NOMO-1 treated with dmso at 0.1 percent for 144 hours (cell line): Measurements from ENCODE around the gene ATP2B3.

Experiments used
- DNase-seq: peaks from one replicate; lab custom pipeline; 2025; ENCODE audit not compliant: unreplicated experiment; lab: John Stamatoyannopoulos, UW

ATP2B3 gene

GRCh38 chrX:153517423-153517822 is at the start of gene ATP2B3:
ATP2B3 (plus strand) TSS chrX:153517642; CDS start chrX:153536248, 18,606 bp downstream.
- no peak for DNase-seq

DNA sequence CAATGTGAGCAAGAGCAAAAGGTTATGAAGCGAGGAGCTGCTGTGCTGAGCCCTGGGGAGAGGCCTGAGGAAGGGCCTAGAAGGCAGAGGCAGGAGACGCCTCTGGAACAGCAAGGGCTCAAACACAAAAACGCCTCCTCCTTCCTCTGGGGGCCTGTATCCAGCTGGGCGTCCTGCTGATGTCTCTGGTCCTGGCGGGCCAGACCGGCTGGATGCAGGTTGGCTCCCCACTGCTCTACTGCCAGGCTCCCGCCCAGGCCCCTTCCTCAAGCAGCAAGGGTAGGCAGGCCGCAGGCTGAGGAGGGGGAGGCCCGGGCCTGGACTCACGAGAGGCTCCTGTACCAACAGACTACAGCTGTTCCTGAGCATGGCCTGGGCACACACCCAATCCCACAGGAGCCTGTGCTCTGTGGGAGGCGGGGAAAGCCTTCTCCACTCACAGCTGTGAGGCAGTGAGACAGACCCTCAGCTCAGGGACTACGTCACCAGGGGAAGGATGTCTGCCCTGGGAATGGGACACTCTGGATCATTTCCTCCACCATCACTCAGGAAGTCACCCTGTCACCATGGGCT is 49.3 kb upstream of the ATP2B3 start:
- no peak for DNase-seq

DNA sequence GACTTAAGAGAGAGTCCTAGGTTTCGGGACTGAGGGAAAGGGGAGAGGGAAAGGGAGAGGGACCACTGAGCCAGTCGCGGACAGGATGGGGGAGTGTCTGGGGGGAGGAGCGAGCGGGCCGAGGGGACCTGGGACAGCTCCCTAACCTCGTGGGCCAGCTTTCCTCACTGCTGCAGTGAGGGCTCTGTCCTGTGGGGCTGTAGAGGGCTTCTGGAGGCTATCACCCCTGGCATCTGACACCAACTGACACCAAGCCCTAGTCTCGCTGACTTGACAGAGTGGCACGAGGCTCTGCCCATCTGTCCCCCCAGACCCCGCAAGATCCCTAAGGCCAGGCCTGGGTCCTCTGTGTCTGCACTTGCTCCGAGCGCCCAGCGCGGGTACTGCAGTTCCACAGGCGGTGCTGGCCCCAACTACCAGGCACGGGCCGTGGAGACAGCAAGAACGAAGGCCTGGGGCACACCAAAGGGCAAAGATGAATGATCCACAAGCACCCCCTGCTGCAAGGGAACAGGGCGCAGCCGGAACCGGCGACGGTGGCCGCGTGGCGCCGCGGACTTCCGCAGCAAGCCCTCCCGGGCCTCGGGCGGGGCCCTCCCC is 47.5 kb upstream of the ATP2B3 start:
- DNase-seq = no peak

- DNase-seq = peak; percentile 67
These were observed 46.8 kb upstream of the ATP2B3 start, which contains the start of gene HAUS7 for GRCh38 chrX:153470411-153471363. HAUS7 (minus strand) TSS chrX:153470576; CDS start chrX:153470557, 19 bp downstream.

- DNase-seq = no peak
These were observed 45.7 kb upstream of the ATP2B3 start for GRCh38 chrX:153471663-153472280.

DNA sequence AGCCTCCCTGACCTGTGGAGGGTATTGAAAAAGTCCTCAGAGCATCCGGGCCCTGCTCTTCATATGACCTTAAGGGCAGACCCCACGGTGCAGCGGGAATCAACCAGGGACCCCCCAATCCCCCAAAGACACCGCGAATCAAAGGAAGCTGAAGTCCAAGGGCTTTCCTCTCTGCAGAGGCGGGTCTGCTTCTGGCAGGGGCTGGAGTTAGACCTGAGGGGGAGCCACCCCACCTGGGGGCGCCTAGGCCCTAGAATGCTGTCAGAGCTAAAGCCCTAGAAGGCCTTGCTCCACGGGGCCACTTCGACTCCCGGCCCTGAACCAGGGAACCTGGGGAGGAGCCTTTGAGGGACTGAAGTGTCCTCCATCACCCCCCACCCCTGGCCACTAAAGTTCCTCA is 44.3 kb upstream of the ATP2B3 start:
- DNase-seq = no peak

DNA sequence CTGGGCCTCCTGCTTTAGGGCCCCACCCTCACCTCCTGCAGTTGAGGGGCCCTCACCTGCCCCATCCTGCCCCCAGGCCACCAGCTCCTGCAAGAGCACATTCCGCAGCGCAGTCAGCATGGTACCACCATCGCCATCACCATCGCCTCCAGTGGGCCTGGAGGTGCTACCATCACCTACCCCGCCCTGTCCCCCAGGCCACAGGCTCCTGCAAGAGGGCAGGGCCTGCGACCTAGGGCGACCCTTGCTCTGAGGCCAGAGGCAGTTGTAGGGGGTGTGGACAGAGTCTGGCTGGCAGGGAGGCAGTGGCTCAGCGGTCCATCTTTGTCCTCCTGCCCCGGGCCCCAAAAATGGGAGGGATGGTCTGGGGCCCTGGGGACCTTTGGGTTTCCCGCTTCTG is 43.2 kb upstream of the ATP2B3 start:
- DNase-seq = no peak

- DNase-seq = no peak
These were observed 42.7 kb upstream of the ATP2B3 start for GRCh38 chrX:153474718-153475117.

DNA sequence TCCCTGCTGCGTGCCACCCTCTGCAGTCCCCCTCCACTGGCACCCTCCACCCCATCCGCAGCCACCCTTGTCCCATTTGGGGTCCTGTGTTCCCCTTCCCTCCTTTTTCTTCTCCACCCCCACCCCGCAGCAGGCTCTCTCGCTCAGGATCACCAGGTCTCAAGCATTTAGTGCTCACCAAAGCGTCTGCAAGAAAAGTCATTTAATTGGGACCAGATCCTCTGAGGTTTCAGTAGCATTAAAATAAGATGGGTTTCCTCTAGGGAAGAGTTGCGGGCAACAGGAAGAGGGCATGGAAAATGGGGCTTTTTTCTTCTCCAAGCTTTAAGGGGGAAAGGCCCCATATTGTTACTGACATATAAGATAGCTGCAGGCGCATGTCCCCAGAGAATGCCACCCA is 42.2 kb upstream of the ATP2B3 start:
- DNase-seq = no peak

- no peak for DNase-seq
These were observed 41.6 kb upstream of the ATP2B3 start for GRCh38 chrX:153475751-153476281.

DNA sequence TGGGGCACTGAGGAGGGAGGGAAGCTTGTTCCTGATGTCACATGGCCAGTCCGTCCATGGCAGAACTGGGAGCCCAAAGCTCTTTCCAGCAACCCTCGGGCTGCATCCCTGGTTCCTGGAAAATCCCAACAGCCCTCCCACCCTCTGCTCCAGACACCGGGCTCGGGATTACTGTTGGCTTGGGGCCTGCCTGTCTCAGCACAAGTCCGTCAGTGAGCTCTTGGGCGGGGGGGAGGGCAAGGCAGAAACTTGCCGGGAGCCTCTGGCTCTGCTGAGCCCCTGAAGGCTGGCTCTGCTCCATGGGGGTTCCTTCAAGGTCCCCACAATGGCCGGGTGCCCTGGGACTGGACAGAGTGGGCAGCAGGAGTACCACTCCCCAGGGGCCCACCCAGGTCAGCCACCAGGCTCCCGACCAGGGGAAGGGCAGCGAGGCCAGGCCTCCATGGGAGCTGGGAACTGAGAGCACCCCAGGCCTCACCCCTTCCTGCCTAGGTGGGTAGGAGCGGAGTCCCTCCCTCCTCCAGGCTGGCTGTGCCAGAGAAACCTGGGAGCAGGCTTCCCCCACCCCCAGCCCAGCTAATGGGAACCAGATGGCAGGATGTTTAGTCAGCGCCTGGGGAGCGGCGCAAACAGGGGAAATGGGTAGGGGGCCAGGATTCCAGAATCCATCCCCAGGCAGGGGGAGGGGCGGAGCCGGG is 40.6 kb upstream of the ATP2B3 start:
- DNase-seq = no peak

DNA sequence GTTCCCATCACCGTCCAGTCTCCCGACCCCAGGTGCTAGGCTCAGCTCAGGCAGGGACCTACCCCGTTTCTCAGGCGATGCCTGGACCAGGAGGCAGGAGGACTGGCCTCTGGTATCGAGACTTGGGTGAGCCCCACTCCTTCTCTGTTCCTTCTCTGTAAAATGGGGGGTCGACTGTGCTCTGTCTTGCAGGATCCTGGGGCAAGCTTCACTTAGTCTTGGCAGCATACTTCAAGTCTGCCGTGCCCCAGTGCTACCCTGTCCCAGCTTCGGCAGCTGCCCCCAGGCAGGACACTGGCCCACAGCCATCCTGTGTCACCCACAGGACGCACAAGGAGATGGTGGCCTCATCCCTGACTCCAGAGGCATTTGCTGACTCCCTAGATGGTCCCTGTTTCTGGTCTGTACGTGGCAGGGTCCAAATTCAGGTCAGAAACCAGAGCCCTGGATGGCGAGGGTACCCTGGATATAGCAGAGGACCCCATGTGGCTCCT is 40.0 kb upstream of the ATP2B3 start:
- no peak for DNase-seq

DNA sequence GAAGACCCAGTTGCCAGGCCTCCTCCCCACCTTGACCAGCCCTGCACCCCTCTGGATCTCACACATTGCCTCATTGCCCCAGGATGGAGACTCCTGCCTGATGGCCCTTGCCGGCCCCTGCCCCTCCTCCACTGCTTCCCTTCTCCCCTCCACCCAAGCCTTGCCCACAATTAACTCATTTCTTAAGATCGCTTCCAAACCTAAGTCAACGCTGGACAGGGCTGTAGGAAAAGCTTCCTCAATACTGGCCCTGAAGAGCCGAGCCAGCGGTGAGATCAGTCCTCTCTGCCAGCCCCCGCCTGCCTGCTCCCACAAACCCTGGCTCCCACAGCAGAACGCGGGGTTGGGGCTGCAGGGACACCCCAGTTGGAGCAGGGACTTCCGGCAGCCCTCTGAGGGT is 39.5 kb upstream of the ATP2B3 start:
- no peak for DNase-seq

- no peak for DNase-seq
These were observed 38.7 kb upstream of the ATP2B3 start for GRCh38 chrX:153478746-153479145.

GRCh38 chrX:153481043-153481442 is 36.4 kb upstream of the ATP2B3 start:
- no peak for DNase-seq

GRCh38 chrX:153482376-153483015 is 34.9 kb upstream of the ATP2B3 start:
- DNase-seq = no peak

GRCh38 chrX:153485396-153486080 is 31.9 kb upstream of the ATP2B3 start:
- no peak for DNase-seq

GRCh38 chrX:153486171-153486570 is 31.3 kb upstream of the ATP2B3 start:
- DNase-seq = no peak

- no peak for DNase-seq
These were observed 29.8 kb upstream of the ATP2B3 start for GRCh38 chrX:153487590-153488071.
